ENCODE results near the gene SMG9. TPM values are rescaled to one million over a fixed set of nuclear protein-coding genes. Genes with fewer than 3 reads are reported as not detected.

SMG9 gene
- polyA plus RNA-seq, 1 of the 3 experiments (the other 2 are of a cell fraction): 24.3 TPM

DNA sequence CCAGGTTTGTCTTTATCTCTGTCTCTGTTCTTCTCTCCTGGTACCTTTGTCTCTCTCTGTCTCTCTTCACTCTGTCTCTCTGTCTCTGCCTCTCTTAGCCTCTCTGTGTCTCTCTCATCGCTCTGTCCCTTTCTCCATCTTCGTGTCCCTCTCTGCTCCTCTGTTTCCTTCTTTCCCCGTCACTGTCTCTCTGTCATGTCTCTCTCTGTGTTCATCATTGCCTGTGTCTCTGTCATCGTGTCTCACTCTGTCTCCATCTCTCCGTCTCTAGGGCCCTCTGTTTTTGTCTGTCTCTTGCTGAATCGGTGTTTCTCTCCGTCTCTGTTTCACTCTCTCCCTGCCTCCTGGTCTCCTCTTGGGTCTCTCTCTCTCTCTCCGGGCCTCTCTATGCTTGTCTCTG lies 28.9 kb upstream of the SMG9 start (continued):
- TF ChIP-seq, protein P1, sequence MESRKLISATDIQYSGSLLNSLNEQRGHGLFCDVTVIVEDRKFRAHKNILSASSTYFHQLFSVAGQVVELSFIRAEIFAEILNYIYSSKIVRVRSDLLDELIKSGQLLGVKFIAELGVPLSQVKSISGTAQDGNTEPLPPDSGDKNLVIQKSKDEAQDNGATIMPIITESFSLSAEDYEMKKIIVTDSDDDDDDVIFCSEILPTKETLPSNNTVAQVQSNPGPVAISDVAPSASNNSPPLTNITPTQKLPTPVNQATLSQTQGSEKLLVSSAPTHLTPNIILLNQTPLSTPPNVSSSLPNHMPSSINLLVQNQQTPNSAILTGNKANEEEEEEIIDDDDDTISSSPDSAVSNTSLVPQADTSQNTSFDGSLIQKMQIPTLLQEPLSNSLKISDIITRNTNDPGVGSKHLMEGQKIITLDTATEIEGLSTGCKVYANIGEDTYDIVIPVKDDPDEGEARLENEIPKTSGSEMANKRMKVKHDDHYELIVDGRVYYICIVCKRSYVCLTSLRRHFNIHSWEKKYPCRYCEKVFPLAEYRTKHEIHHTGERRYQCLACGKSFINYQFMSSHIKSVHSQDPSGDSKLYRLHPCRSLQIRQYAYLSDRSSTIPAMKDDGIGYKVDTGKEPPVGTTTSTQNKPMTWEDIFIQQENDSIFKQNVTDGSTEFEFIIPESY (IDR thresholded peaks at IDR 0.05; ENCODE audit: borderline replicate concordance, low read depth): no peak
- TF ChIP-seq EP300 (IDR thresholded peaks at IDR 0.05; ENCODE audit: borderline replicate concordance in 1 of 2, low read depth in 1 of 2, low read length in 1 of 2) (no peak), MEF2A (IDR thresholded peaks at IDR 0.05; ENCODE audit: borderline replicate concordance, low read depth) (no peak), FOXJ3 (CRISPR knock-in tag; IDR thresholded peaks at IDR 0.05) (no peak), NFIC (IDR thresholded peaks at IDR 0.05; ENCODE audit: borderline replicate concordance) (no peak)

DNA sequence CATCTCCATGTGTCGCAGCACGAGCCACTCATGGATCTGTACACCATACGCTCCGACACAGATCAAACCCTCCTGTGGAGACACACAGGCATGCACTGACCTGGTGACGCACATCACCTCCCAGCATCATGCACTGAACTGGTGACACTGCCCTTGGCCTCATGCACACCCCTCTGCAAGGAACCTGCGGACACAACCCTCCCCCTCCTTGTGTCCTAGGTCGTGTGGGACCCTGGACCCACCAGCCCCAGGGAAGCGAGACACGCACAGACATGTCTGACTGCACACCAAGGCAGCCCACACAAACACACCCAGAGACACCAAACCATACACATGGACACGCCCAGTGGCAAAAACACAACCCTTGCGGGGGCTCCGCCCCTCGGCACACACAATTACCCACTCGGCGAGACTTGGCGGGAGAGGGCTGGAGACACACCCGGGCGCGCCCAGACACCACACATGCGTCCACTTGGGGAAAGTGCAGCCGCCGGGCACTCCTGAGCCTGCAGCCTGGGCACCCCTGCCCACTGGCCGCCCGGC lies 28.0 kb upstream of the SMG9 start:
- peaks cover 5 to 26% of the 10 kb centered on the region in 2 experiments; a peak in 3 of 4 replicates for H3K4me1 ChIP-seq (ENCODE audit: control insufficient read depth in 1 of 2, insufficient read depth in 2 of 2, low read depth in 1 of 2, low read length in 1 of 2)
- H3K36me3 ChIP-seq (replicated peaks in 1 of 2; ENCODE audit: control insufficient read depth in 1 of 2, insufficient read depth in 2 of 2, low read length in 1 of 2): no peaks in the 10 kb centered on the region
- no peaks in the 10 kb centered on the region for H3K9me2 ChIP-seq
- no peaks in the 10 kb centered on the region for H3K9me3 ChIP-seq
- H3F3A ChIP-seq (replicated peaks; ENCODE audit: insufficient read depth): peaks cover 14% of the 10 kb centered on the region
- POLR2A ChIA-PET: no interaction called here
- no peak overlapping the region for H2AFZ ChIP-seq (ENCODE audit: low read depth)
- H3K79me2 ChIP-seq (ENCODE audit: insufficient read depth): no peaks in the 10 kb centered on the region
- H3K4me2 ChIP-seq: no peak overlapping the region
- H4K20me1 ChIP-seq (ENCODE audit: insufficient read depth): no peaks in the 10 kb centered on the region
- no peak overlapping the region for H3K27ac ChIP-seq (ENCODE audit: low read depth in 2 of 2, low read length in 1 of 2)
- CTCF ChIA-PET: no interaction called here
- H3K27me3 ChIP-seq (ENCODE audit: insufficient read depth): no peaks in the 10 kb centered on the region
- no peak overlapping the region for H3K9ac ChIP-seq
- H3K4me3 ChIP-seq (ENCODE audit: low read depth in 2 of 2, low read length in 1 of 2): no peak overlapping the region
- DNase-seq: no peak
- TF ChIP-seq YY1 (IDR thresholded peaks at IDR 0.05; ENCODE audit: low read depth) (no peak), NFIC (IDR thresholded peaks at IDR 0.05; ENCODE audit: borderline replicate concordance) (no peak), EZH2phosphoT487 (IDR thresholded peaks at IDR 0.05; ENCODE audit: borderline replicate concordance, low read depth) (no peak), MXI1 (IDR thresholded peaks at IDR 0.05; ENCODE audit: low read depth, low read length) (no peak), SMC3 (IDR thresholded peaks at IDR 0.05; ENCODE audit: low read depth, low read length) (no peak)
- TF ChIP-seq, protein P2, sequence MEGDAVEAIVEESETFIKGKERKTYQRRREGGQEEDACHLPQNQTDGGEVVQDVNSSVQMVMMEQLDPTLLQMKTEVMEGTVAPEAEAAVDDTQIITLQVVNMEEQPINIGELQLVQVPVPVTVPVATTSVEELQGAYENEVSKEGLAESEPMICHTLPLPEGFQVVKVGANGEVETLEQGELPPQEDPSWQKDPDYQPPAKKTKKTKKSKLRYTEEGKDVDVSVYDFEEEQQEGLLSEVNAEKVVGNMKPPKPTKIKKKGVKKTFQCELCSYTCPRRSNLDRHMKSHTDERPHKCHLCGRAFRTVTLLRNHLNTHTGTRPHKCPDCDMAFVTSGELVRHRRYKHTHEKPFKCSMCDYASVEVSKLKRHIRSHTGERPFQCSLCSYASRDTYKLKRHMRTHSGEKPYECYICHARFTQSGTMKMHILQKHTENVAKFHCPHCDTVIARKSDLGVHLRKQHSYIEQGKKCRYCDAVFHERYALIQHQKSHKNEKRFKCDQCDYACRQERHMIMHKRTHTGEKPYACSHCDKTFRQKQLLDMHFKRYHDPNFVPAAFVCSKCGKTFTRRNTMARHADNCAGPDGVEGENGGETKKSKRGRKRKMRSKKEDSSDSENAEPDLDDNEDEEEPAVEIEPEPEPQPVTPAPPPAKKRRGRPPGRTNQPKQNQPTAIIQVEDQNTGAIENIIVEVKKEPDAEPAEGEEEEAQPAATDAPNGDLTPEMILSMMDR (IDR thresholded peaks at IDR 0.05): no peak
- whole genome bisulfite sequencing (ENCODE audit: low lambda C conversion rate): 75% methylated on average over 18 of the region's 24 CpGs

DNA sequence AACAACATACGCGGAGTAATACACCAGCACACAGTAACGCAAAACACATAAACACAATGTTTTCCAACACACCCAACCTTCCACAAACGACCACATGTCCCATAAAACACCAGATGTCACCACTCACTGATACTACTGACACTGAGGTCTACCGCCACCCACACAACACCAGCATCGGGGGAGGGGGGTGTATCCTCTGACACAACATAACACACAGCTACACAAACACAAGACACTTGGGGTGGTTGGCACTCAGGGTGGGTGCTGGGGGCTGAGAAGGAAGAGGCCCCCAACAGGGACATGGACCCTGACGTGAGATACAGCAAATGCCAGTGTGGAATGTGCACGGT lies 27.5 kb upstream of the SMG9 start:
- no peak overlapping the region for H2AFZ ChIP-seq (ENCODE audit: low read depth)
- WGBS (ENCODE audit: low lambda C conversion rate): 76% methylated on average over 8 of the region's 8 CpGs
- H3F3A ChIP-seq (replicated peaks; ENCODE audit: insufficient read depth): peaks cover 14% of the 10 kb centered on the region
- H3K4me2 ChIP-seq: no peak overlapping the region
- H3K27ac ChIP-seq (ENCODE audit: low read depth in 2 of 2, low read length in 1 of 2): no peak overlapping the region
- POLR2A ChIA-PET: no interaction called here
- CTCF ChIA-PET: interaction anchor here (0.9 kb wide), 1 partner anchor 37 kb away, joined by 4 read pairs; no protein-coding TSS in a partner anchor
- peaks cover 10 to 31% of the 10 kb centered on the region in 2 experiments; a peak in 3 of 4 replicates for H3K4me1 ChIP-seq (ENCODE audit: control insufficient read depth in 1 of 2, insufficient read depth in 2 of 2, low read depth in 1 of 2, low read length in 1 of 2)
- H3K9ac ChIP-seq: no peak overlapping the region
- H3K27me3 ChIP-seq (ENCODE audit: insufficient read depth): no peaks in the 10 kb centered on the region
- DNase-seq: no peak
- H3K36me3 ChIP-seq (replicated peaks in 1 of 2; ENCODE audit: control insufficient read depth in 1 of 2, insufficient read depth in 2 of 2, low read length in 1 of 2): no peaks in the 10 kb centered on the region
- no peaks in the 10 kb centered on the region for H3K79me2 ChIP-seq (ENCODE audit: insufficient read depth)
- H4K20me1 ChIP-seq (ENCODE audit: insufficient read depth): no peaks in the 10 kb centered on the region
- no peaks in the 10 kb centered on the region for H3K9me2 ChIP-seq
- H3K4me3 ChIP-seq (ENCODE audit: low read depth in 2 of 2, low read length in 1 of 2): no peak overlapping the region
- no peaks in the 10 kb centered on the region for H3K9me3 ChIP-seq
- TF ChIP-seq, protein P3, sequence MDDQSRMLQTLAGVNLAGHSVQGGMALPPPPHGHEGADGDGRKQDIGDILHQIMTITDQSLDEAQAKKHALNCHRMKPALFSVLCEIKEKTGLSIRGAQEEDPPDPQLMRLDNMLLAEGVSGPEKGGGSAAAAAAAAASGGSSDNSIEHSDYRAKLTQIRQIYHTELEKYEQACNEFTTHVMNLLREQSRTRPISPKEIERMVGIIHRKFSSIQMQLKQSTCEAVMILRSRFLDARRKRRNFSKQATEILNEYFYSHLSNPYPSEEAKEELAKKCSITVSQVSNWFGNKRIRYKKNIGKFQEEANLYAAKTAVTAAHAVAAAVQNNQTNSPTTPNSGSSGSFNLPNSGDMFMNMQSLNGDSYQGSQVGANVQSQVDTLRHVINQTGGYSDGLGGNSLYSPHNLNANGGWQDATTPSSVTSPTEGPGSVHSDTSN (IDR thresholded peaks at IDR 0.05): no peak
- TF ChIP-seq, protein P4, sequence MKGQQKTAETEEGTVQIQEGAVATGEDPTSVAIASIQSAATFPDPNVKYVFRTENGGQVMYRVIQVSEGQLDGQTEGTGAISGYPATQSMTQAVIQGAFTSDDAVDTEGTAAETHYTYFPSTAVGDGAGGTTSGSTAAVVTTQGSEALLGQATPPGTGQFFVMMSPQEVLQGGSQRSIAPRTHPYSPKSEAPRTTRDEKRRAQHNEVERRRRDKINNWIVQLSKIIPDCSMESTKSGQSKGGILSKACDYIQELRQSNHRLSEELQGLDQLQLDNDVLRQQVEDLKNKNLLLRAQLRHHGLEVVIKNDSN (IDR thresholded peaks at IDR 0.05; ENCODE audit: borderline replicate concordance, low read depth): no peak
- TF ChIP-seq FOSL2 (IDR thresholded peaks at IDR 0.05; ENCODE audit: borderline replicate concordance, low read depth): no peak
- no peak for TF ChIP-seq GABPA (IDR thresholded peaks at IDR 0.05; ENCODE audit: low read depth)
- no peak for TF ChIP-seq TEAD4 (IDR thresholded peaks at IDR 0.05; ENCODE audit: borderline replicate concordance, insufficient read depth)
- TF ChIP-seq ELF1 (IDR thresholded peaks at IDR 0.05): no peak
- TF ChIP-seq, protein P5, sequence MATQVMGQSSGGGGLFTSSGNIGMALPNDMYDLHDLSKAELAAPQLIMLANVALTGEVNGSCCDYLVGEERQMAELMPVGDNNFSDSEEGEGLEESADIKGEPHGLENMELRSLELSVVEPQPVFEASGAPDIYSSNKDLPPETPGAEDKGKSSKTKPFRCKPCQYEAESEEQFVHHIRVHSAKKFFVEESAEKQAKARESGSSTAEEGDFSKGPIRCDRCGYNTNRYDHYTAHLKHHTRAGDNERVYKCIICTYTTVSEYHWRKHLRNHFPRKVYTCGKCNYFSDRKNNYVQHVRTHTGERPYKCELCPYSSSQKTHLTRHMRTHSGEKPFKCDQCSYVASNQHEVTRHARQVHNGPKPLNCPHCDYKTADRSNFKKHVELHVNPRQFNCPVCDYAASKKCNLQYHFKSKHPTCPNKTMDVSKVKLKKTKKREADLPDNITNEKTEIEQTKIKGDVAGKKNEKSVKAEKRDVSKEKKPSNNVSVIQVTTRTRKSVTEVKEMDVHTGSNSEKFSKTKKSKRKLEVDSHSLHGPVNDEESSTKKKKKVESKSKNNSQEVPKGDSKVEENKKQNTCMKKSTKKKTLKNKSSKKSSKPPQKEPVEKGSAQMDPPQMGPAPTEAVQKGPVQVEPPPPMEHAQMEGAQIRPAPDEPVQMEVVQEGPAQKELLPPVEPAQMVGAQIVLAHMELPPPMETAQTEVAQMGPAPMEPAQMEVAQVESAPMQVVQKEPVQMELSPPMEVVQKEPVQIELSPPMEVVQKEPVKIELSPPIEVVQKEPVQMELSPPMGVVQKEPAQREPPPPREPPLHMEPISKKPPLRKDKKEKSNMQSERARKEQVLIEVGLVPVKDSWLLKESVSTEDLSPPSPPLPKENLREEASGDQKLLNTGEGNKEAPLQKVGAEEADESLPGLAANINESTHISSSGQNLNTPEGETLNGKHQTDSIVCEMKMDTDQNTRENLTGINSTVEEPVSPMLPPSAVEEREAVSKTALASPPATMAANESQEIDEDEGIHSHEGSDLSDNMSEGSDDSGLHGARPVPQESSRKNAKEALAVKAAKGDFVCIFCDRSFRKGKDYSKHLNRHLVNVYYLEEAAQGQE (IDR thresholded peaks at IDR 0.05; ENCODE audit: low read depth, low read length): no peak

All from SK-N-SH (cell line).